CD14-positive monocyte (primary cell): ENCODE results near the gene TMEM235. TPM values are rescaled to one million over a fixed set of nuclear protein-coding genes. Genes with fewer than 3 reads are reported as not detected.

Experiments
- DNase-seq, 3 donors: peaks; one replicate each; pipeline ENCODE4 v3.0.0-alpha.2; 2011 to 2022
- H2AFZ ChIP-seq: 2 replicates; pipeline ENCODE4 v1.6.0; 2012; ENCODE audit warnings: mild to moderate bottlenecking, low read depth, low read length, inconsistent platforms; ENCODE audit not compliant: insufficient read depth, poor library complexity, severe bottlenecking
- H3K27ac ChIP-seq, 2 donors: 1 replicate in 1 of 2; 2 replicates in 1 of 2; pipeline ENCODE4 v1.5.1; 2012 to 2013; ENCODE audit warnings: low read length in 2 of 2, control low read depth in 1 of 2, inconsistent platforms in 1 of 2, low read depth in 1 of 2, mild to moderate bottlenecking in 1 of 2
- H3K27me3 ChIP-seq, 2 donors: one replicate each; pipeline versions ENCODE4 v1.6.0 to v1.6.1; 2011 to 2013; ENCODE audit warnings: low read length in 2 of 2; ENCODE audit not compliant: control insufficient read depth in 2 of 2, insufficient read depth in 2 of 2
- H3K36me3 ChIP-seq, 2 donors: replicated peaks in 1 of 2; 1 replicate in 1 of 2; 2 replicates in 1 of 2; pipeline versions ENCODE4 v1.5.1 to v1.6.1; 2012 to 2013; ENCODE audit warnings: low read length in 2 of 2, control low read depth in 1 of 2, inconsistent platforms in 1 of 2, mild to moderate bottlenecking in 1 of 2; ENCODE audit not compliant: insufficient read depth in 2 of 2, control insufficient read depth in 1 of 2
- H3K4me1 ChIP-seq, 2 donors: 1 replicate in 1 of 2; 2 replicates in 1 of 2; pipeline versions ENCODE4 v1.5.1 to v1.6.1; 2012 to 2013; ENCODE audit warnings: low read length in 2 of 2, control low read depth in 1 of 2, inconsistent platforms in 1 of 2, mild to moderate bottlenecking in 1 of 2, moderate library complexity in 1 of 2; ENCODE audit not compliant: insufficient read depth in 2 of 2, control insufficient read depth in 1 of 2
- H3K4me2 ChIP-seq: replicated peaks from 2 replicates; pipeline ENCODE3; 2012; ENCODE audit warnings: low read length, moderate library complexity, mild to moderate bottlenecking; ENCODE audit not compliant: poor library complexity, severe bottlenecking; ENCODE audit errors: extremely low read depth
- H3K4me3 ChIP-seq, 3 experiments: fragments of 200-600 bp in 1 of 3; sonication (generic) in 1 of 3; replicated peaks in 1 of 3; 1 replicate in 2 of 3; 2 replicates in 1 of 3; pipeline ENCODE4 v1.5.1; 2011 to 2013; ENCODE audit warnings: low read length in 3 of 3, mild to moderate bottlenecking in 3 of 3, control low read depth in 2 of 3, low read depth in 2 of 3, inconsistent platforms in 1 of 3, moderate library complexity in 1 of 3
- H3K79me2 ChIP-seq: 2 replicates; pipeline ENCODE4 v1.6.0; 2012; ENCODE audit warnings: mild to moderate bottlenecking, control low read depth, inconsistent platforms, low read length, moderate library complexity; ENCODE audit not compliant: insufficient read depth
- H3K9ac ChIP-seq: 2 replicates; pipeline ENCODE4 v1.6.0; 2017; ENCODE audit warnings: low read length, mild to moderate bottlenecking; ENCODE audit not compliant: insufficient read depth, poor library complexity, severe bottlenecking
- H3K9me3 ChIP-seq, 2 donors: replicated peaks in 1 of 2; 1 replicate in 1 of 2; 2 replicates in 1 of 2; pipeline versions ENCODE4 v1.5.1 to v1.6.1; 2012 to 2013; ENCODE audit warnings: low read length in 2 of 2, control low read depth in 1 of 2; ENCODE audit not compliant: control insufficient read depth in 1 of 2, insufficient read depth in 1 of 2
- H4K20me1 ChIP-seq: 2 replicates; pipeline ENCODE4 v1.6.0; 2012; ENCODE audit warnings: mild to moderate bottlenecking, low read length, control low read depth, moderate library complexity; ENCODE audit not compliant: insufficient read depth
- H3K27ac Mint-ChIP-seq, 7 donors: one replicate each; pipeline ENCODE4 v1.8.0; 2020; ENCODE audit warnings: mild to moderate bottlenecking in 7 of 7, mixed read lengths in 7 of 7, moderate library complexity in 6 of 7, inconsistent platforms in 2 of 7
- H3K27me3 Mint-ChIP-seq, 3 donors: one replicate each; pipeline ENCODE4 v1.8.0; 2021 to 2022; ENCODE audit warnings: low read depth in 3 of 3, mild to moderate bottlenecking in 3 of 3, mixed read lengths in 3 of 3, moderate library complexity in 3 of 3, inconsistent platforms in 1 of 3
- H3K36me3 Mint-ChIP-seq, 2 donors: one replicate each; pipeline ENCODE4 v1.8.0; 2020; ENCODE audit warnings: mixed read lengths in 2 of 2, inconsistent platforms in 1 of 2, mild to moderate bottlenecking in 1 of 2
- H3K4me1 Mint-ChIP-seq: one replicate; pipeline ENCODE4 v1.8.0; 2020; ENCODE audit warnings: mild to moderate bottlenecking, mixed read lengths
- H3K4me3 Mint-ChIP-seq, 2 donors: one replicate each; pipeline ENCODE4 v1.8.0; 2020; ENCODE audit warnings: mild to moderate bottlenecking in 2 of 2, mixed read lengths in 2 of 2, moderate library complexity in 1 of 2
- H3K9me3 Mint-ChIP-seq, 7 donors: one replicate each; pipeline ENCODE4 v1.8.0; 2020 to 2022; ENCODE audit warnings: mixed read lengths in 7 of 7, mild to moderate bottlenecking in 6 of 7, moderate library complexity in 6 of 7, inconsistent platforms in 2 of 7
- WGBS: methylation state at CpG from one replicate; pipeline ENCODE4 v1.1.5; 2013; ENCODE audit warnings: missing lambda C conversion rate; ENCODE audit not compliant: insufficient coverage; 5-methylcytosine and 5-hydroxymethylcytosine counted together
- intact Hi-C, 2 donors: fragments of 100-400 bp; cut with micrococcal nuclease; formaldehyde crosslinking; loops; one replicate each; pipeline versions ENCODE4 v1.15.0 to v1.15.1; 2023
- polyA plus RNA-seq, 3 donors: library from polyadenylated mRNA; depleted of rRNA in 1 of 3; unstranded in 2 of 3; stranded (reverse) in 1 of 3; fragments of 300-500 nt in 2 of 3; fragments of >200 nt in 1 of 3; fragmentation: Illumina TruSeq in 2 of 3; gene quantifications; 1 replicate in 2 of 3; 2 replicates in 1 of 3; pipeline ENCODE4 v1.2.3, GENCODE V29; 2012 to 2021
- TF ChIP-seq, protein P1 (sequence below): fragments of 200-600 bp; IDR thresholded peaks from one replicate; pipeline ENCODE4 v1.8.0; 2022; ENCODE audit warnings: antibody characterized with exemption, mild to moderate bottlenecking

TMEM235 gene
- polyA plus RNA-seq, 3 donors, result not detected

DNA sequence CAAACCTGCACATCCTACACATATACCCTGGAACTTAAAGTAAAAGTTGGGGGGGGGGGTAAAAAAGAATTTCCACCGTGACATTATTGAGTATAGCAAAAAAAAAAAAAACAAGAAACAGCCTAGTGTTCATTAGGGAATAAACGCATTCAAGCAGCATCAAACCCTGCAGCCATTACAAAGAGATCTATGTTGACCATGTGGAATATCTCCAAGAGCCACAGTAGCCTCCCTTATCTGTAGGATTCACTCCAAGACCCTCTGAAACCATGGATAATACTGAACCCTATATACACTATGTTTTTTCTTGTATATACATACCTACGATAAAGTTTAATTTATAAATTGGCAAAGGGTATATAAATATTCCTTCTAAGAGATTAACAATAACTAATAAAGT is 22.9 kb upstream of the TMEM235 start:
- peaks cover 0 to 5% (median 3%) of the 10 kb centered on the region in 3 donors for H3K27me3 Mint-ChIP-seq
- H3K27ac Mint-ChIP-seq, result no peak overlapping the region
- peaks cover 12% of the 10 kb centered on the region in 2 donors for H3K36me3 Mint-ChIP-seq
- H4K20me1 ChIP-seq, result no peaks in the 10 kb centered on the region
- no peak for DNase-seq
- no peaks in the 10 kb centered on the region for H3K4me1 ChIP-seq
- TF ChIP-seq, protein P1, sequence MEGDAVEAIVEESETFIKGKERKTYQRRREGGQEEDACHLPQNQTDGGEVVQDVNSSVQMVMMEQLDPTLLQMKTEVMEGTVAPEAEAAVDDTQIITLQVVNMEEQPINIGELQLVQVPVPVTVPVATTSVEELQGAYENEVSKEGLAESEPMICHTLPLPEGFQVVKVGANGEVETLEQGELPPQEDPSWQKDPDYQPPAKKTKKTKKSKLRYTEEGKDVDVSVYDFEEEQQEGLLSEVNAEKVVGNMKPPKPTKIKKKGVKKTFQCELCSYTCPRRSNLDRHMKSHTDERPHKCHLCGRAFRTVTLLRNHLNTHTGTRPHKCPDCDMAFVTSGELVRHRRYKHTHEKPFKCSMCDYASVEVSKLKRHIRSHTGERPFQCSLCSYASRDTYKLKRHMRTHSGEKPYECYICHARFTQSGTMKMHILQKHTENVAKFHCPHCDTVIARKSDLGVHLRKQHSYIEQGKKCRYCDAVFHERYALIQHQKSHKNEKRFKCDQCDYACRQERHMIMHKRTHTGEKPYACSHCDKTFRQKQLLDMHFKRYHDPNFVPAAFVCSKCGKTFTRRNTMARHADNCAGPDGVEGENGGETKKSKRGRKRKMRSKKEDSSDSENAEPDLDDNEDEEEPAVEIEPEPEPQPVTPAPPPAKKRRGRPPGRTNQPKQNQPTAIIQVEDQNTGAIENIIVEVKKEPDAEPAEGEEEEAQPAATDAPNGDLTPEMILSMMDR, result no peak
- intact Hi-C loops, result no loop called here
- H2AFZ ChIP-seq, result no peak overlapping the region
- no peaks in the 10 kb centered on the region for H3K79me2 ChIP-seq
- no peak overlapping the region for H3K27ac ChIP-seq
- no CpG with 5 or more reads among the region's 3 CpGs for WGBS
- no peaks in the 10 kb centered on the region for H3K4me1 Mint-ChIP-seq
- no peaks in the 10 kb centered on the region for H3K9me3 Mint-ChIP-seq
- H3K9ac ChIP-seq, result no peak overlapping the region
- no peak overlapping the region for H3K4me2 ChIP-seq
- H3K9me3 ChIP-seq, result no peaks in the 10 kb centered on the region
- no peaks in the 10 kb centered on the region for H3K27me3 ChIP-seq
- H3K4me3 ChIP-seq, result no peak overlapping the region
- H3K36me3 ChIP-seq, result peaks cover 2 to 7% of the 10 kb centered on the region in 2 donors
- H3K4me3 Mint-ChIP-seq, result no peak overlapping the region

DNA sequence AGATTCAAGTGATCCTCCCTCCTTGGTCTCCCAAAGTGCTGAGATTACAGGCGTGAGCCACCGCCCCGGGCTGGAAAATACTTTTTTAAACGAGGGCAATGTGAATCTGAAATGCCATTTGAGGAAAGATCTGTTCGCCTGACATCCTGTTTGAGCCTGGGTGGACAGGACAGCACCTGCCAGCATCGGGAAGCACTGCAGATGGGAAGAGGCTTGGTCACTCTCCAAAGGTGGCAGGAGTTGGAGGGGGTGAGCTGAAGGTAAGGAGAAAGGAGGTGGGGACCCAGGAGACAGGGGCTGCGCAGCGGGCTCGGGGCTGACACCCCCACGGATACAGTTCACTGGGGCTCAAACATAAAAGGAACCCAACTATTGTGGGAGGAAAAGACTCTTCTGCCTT is 21.3 kb upstream of the TMEM235 start:
- no peak overlapping the region for H3K9ac ChIP-seq

More for the DNA sequence above, 21.3 kb upstream of the TMEM235 start:
- Histone ChIP-seq H3K4me2 (no peak overlapping the region), H3K4me3 (no peak overlapping the region), H3K27ac (no peak overlapping the region), H3K36me3 (peaks cover 0 to 3% of the 10 kb centered on the region in 2 donors), H3K27me3 (no peaks in the 10 kb centered on the region), H2AFZ (no peak overlapping the region), H3K9me3 (no peaks in the 10 kb centered on the region), H4K20me1 (no peaks in the 10 kb centered on the region), H3K79me2 (peaks cover 11% of the 10 kb centered on the region), H3K4me1 (peaks cover 13 to 15% of the 10 kb centered on the region in 2 donors)
- peak overlapping the region in 1 of 7 donors; percentile 12 for H3K27ac Mint-ChIP-seq
- H3K4me3 Mint-ChIP-seq, result no peak overlapping the region
- WGBS, result 91% methylated on average over 4 of the region's 10 CpGs
- intact Hi-C loops, result loop anchor here (5.0 kb wide), 1 partner anchor 42 kb away; no protein-coding TSS in a partner anchor
- peaks cover 0 to 5% (median 3%) of the 10 kb centered on the region in 3 donors for H3K27me3 Mint-ChIP-seq
- TF ChIP-seq, protein P1, result no peak
- no peaks in the 10 kb centered on the region for H3K9me3 Mint-ChIP-seq
- peaks cover 7% of the 10 kb centered on the region for H3K4me1 Mint-ChIP-seq
- no peak for DNase-seq
- H3K36me3 Mint-ChIP-seq, result peaks cover 6 to 12% of the 10 kb centered on the region in 2 donors
